WTC11 (cell line): ENCODE data around the gene SELENOH. TPM values are rescaled to one million over a fixed set of nuclear protein-coding genes. Genes with fewer than 3 reads are reported as not detected.

ENCODE experiments used
- ATAC-seq: fragments of 200-7000 bp; cut with Tn5 transposase; 2 replicates; pipeline ENCODE4 v1.10.0; 2021; ENCODE audit warnings: mild to moderate bottlenecking, moderate library complexity
- CTCF ChIA-PET: fragments of 300-600 bp; sonication (Branson Sonifier 250); formaldehyde crosslinking; loops from one replicate; lab custom pipeline; 2021; ENCODE audit warnings: antibody characterized with exemption; lab: Charles Lee
- POLR2A ChIA-PET: fragments of 350-600 bp; sonication (Branson Sonifier 250); formaldehyde crosslinking; loops from one replicate; lab custom pipeline; 2021; ENCODE audit warnings: antibody characterized with exemption; lab: Charles Lee
- DNase-seq: peaks from one replicate; pipeline ENCODE4 v3.0.0; 2021; ENCODE audit warnings: low spot score
- H3K27ac Mint-ChIP-seq: 2 replicates; pipeline ENCODE4 v1.8.0; 2021; ENCODE audit warnings: mixed read lengths
- H3K27me3 Mint-ChIP-seq: 2 replicates; pipeline ENCODE4 v1.8.0; 2021; ENCODE audit warnings: low read depth, mild to moderate bottlenecking, moderate library complexity, mixed read lengths
- H3K36me3 Mint-ChIP-seq: 2 replicates; pipeline ENCODE4 v1.8.0; 2021; ENCODE audit warnings: mixed read lengths
- H3K4me1 Mint-ChIP-seq: 2 replicates; pipeline ENCODE4 v1.8.0; 2022; ENCODE audit warnings: mixed read lengths
- H3K4me3 Mint-ChIP-seq: 2 replicates; pipeline ENCODE4 v1.8.0; 2021; ENCODE audit warnings: mild to moderate bottlenecking, moderate library complexity, mixed read lengths
- H3K9me3 Mint-ChIP-seq: 2 replicates; pipeline ENCODE4 v1.8.0; 2021; ENCODE audit warnings: mixed read lengths
- CDX4 ChIP-seq: fragments of 250-450 bp; sonication (Bioruptor Pico); IDR thresholded peaks from 2 replicates; pipeline ENCODE4 v1.9.0; 2021; ENCODE audit warnings: moderate library complexity, mild to moderate bottlenecking, inconsistent platforms, borderline replicate concordance
- CREB1 ChIP-seq: sonication (generic); formaldehyde crosslinking; IDR thresholded peaks from 2 replicates; pipeline ENCODE4 v1.8.0; 2023; ENCODE audit warnings: mild to moderate bottlenecking, missing genetic modification reagents
- CTCF ChIP-seq: fragments of 200-600 bp; IDR thresholded peaks from 2 replicates; pipeline ENCODE4 v1.8.0; 2022; ENCODE audit warnings: antibody characterized with exemption
- ETV6 ChIP-seq: sonication (generic); formaldehyde crosslinking; IDR thresholded peaks from 2 replicates; pipeline ENCODE4 v1.8.1; 2022; ENCODE audit warnings: mild to moderate bottlenecking, missing genetic modification reagents
- FOXP1 ChIP-seq: sonication (generic); formaldehyde crosslinking; IDR thresholded peaks from 2 replicates; pipeline ENCODE4 v1.8.0; 2022; ENCODE audit warnings: missing genetic modification reagents, mild to moderate bottlenecking, moderate library complexity, borderline replicate concordance
- IRF1 ChIP-seq: sonication (generic); formaldehyde crosslinking; IDR thresholded peaks from 2 replicates; pipeline ENCODE4 v1.8.0; 2023; ENCODE audit warnings: missing genetic modification reagents
- KAT7 ChIP-seq: sonication (generic); formaldehyde crosslinking; IDR thresholded peaks from 2 replicates; pipeline ENCODE4 v1.8.1; 2023; ENCODE audit warnings: missing genetic modification reagents, mild to moderate bottlenecking, borderline replicate concordance
- NR2C2 ChIP-seq: sonication (generic); formaldehyde crosslinking; IDR thresholded peaks from 2 replicates; pipeline ENCODE4 v1.8.0; 2022; ENCODE audit warnings: mild to moderate bottlenecking, missing genetic modification reagents
- PRDM15 ChIP-seq: sonication (generic); formaldehyde crosslinking; IDR thresholded peaks from 2 replicates; pipeline ENCODE4 v1.8.0; 2022; ENCODE audit warnings: missing genetic modification reagents
- SMAD3 ChIP-seq: sonication (generic); formaldehyde crosslinking; IDR thresholded peaks from 2 replicates; pipeline ENCODE4 v1.8.0; 2022; ENCODE audit warnings: missing genetic modification reagents, mild to moderate bottlenecking, borderline replicate concordance
- SMAD4 ChIP-seq: sonication (generic); formaldehyde crosslinking; IDR thresholded peaks from 2 replicates; pipeline ENCODE4 v1.8.0; 2022; ENCODE audit warnings: mild to moderate bottlenecking, missing genetic modification reagents
- STAT6 ChIP-seq: sonication (generic); formaldehyde crosslinking; conservative IDR thresholded peaks from 2 replicates; pipeline ENCODE4 v1.8.1; 2023; ENCODE audit warnings: mild to moderate bottlenecking, low read depth, missing genetic modification reagents, moderate library complexity
- TEAD1 ChIP-seq: sonication (generic); formaldehyde crosslinking; IDR thresholded peaks from 2 replicates; pipeline ENCODE4 v1.8.0; 2022; ENCODE audit warnings: mild to moderate bottlenecking, missing genetic modification reagents
- TEAD4 ChIP-seq: sonication (generic); formaldehyde crosslinking; IDR thresholded peaks from 2 replicates; pipeline ENCODE4 v1.8.0; 2022; ENCODE audit warnings: mild to moderate bottlenecking, missing genetic modification reagents
- ZMAT4 ChIP-seq: fragments of 250-450 bp; sonication (Bioruptor Pico); IDR thresholded peaks from 2 replicates; pipeline ENCODE4 v1.9.0; 2021; ENCODE audit warnings: mild to moderate bottlenecking
- ZNF121 ChIP-seq: sonication (generic); formaldehyde crosslinking; IDR thresholded peaks from 2 replicates; pipeline ENCODE4 v1.8.0; 2023; ENCODE audit warnings: missing genetic modification reagents
- ZNF317 ChIP-seq: sonication (generic); formaldehyde crosslinking; IDR thresholded peaks from 2 replicates; pipeline ENCODE4 v1.8.1; 2023; ENCODE audit warnings: low read depth, mild to moderate bottlenecking, moderate library complexity, missing genetic modification reagents, borderline replicate concordance
- ZNF396 ChIP-seq: fragments of 250-450 bp; sonication (Bioruptor Pico); IDR thresholded peaks from 2 replicates; pipeline ENCODE4 v1.8.0; 2021; ENCODE audit warnings: mild to moderate bottlenecking, moderate library complexity, borderline replicate concordance
- ZNF512 ChIP-seq: sonication (generic); formaldehyde crosslinking; IDR thresholded peaks from 2 replicates; pipeline ENCODE4 v1.8.1; 2022; ENCODE audit warnings: missing genetic modification reagents, borderline replicate concordance
- total RNA-seq: library from RNA; stranded (reverse); gene quantifications from 3 replicates; pipeline ENCODE4 v1.2.3, GENCODE V29; 2021

SELENOH gene
- total RNA-seq, 1 experiment from 2014 or later, result 251 TPM

GRCh38 chr11:57745206-57745605, 3.9 kb downstream of the SELENOH start:
- POLR2A ChIA-PET, result interaction anchor here (1.2 kb wide), 1 partner anchor 33 kb away, joined by 3 read pairs; no protein-coding TSS in a partner anchor
- Mint-ChIP-seq H3K4me1 (peaks cover 21% of the 10 kb centered on the region), H3K27ac (peak overlapping the region; percentile 75), H3K9me3 (no peaks in the 10 kb centered on the region), H3K4me3 (no peak overlapping the region), H3K27me3 (no peaks in the 10 kb centered on the region), H3K36me3 (peaks cover 27% of the 10 kb centered on the region)
- CTCF ChIA-PET, result interaction anchor here (1.2 to 5.7 kb wide), 2 partner anchors 12 to 55 kb away, joined by 3 to 42 read pairs; no protein-coding TSS in a partner anchor
- no peak for DNase-seq
- TF ChIP-seq ZNF396 (CRISPR knock-in tag) (no peak), ZNF317 (CRISPR knock-in tag) (no peak), KAT7 (CRISPR knock-in tag) (no peak), CREB1 (CRISPR knock-in tag) (no peak), STAT6 (CRISPR knock-in tag) (no peak), CDX4 (CRISPR knock-in tag) (no peak), NR2C2 (no peak), PRDM15 (CRISPR knock-in tag) (no peak), TEAD1 (CRISPR knock-in tag) (no peak), SMAD3 (CRISPR knock-in tag) (no peak)
- no peak for ATAC-seq

GRCh38 chr11:57746920-57747319, 5.6 kb downstream of the SELENOH start:
- ChIA-PET POLR2A (interaction anchor here (0.7 kb wide), 1 partner anchor 412 kb away, joined by 4 read pairs; no protein-coding TSS in a partner anchor), CTCF (interaction anchor here (1.5 to 5.7 kb wide), 2 partner anchors 54 to 777 kb away, joined by 3 to 42 read pairs; no protein-coding TSS in a partner anchor)
- no peaks in the 10 kb centered on the region for H3K9me3 Mint-ChIP-seq
- H3K36me3 Mint-ChIP-seq, result peaks cover 24% of the 10 kb centered on the region
- peak overlapping the region; percentile 61 for H3K27ac Mint-ChIP-seq
- no peak overlapping the region for H3K4me3 Mint-ChIP-seq
- no peak for DNase-seq
- H3K4me1 Mint-ChIP-seq, result peaks cover 22% of the 10 kb centered on the region
- no peaks in the 10 kb centered on the region for H3K27me3 Mint-ChIP-seq
- no peak for ATAC-seq
- TF ChIP-seq IRF1 (no peak), CTCF (no peak), ZNF512 (CRISPR knock-in tag) (no peak), SMAD3 (CRISPR knock-in tag) (no peak), ETV6 (CRISPR knock-in tag) (no peak), PRDM15 (CRISPR knock-in tag) (no peak), FOXP1 (no peak), ZNF121 (CRISPR knock-in tag) (no peak), TEAD4 (CRISPR knock-in tag) (no peak), ZMAT4 (CRISPR knock-in tag) (no peak), SMAD4 (no peak)
